ENCODE data around the gene UNC5CL. TPM values are rescaled to one million over a fixed set of nuclear protein-coding genes. Genes with fewer than 3 reads are reported as not detected.

UNC5CL gene
- total and polyA plus RNA-seq, 2 donors (not counting 1 experiment from before 2014, with no cell fraction given): 0.01 to 0.17 TPM

DNA sequence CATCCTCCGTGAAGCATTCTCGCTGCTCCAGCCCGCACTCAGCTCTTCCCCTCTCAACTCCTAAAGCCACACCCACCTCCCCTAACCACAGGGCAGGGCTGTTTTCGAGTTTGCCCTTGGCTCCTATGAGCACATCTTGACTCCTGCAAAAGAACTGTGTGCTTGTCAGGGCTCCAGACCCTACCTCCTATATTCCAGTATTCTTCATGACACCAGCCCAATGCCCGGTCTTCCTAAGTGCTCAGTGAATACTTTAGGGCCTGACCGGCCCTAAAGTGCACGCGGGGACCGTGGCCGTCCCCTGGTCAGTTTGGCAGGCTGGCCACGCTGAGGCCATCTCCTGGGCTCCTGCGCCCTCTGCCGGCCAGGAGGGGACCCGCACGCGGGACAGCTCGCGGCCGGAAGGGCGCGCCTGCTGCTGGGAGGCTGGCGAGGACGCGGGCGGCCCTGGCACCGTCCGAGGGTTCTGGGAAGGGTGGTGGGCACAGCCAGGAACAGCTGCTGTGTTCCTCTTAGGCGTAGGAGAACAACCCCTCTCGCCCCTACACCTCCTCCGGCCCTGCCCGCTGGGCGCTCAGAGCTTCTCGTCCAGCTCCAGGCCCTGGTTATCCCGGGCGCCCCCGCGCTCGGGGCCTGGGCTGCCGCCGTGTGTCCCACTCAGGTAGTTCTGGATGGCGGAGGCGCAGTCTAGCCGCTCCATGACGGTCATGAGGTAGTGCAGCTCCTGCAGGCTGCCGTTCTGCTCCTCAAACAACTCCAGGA is 11.0 kb downstream of the UNC5CL start:
- peak; percentile 64 to 71 for DNase-seq (ENCODE audit: low read depth in 2 of 2)
- H3K4me1 ChIP-seq (ENCODE audit: control insufficient read depth, extremely low read depth, insufficient read depth, low read length): peaks cover 6% of the 10 kb centered on the region
- no peaks in the 10 kb centered on the region for H3K79me2 ChIP-seq (ENCODE audit: control insufficient read depth, insufficient read depth, low read length)
- peak overlapping the region; percentile 90 for H2AFZ ChIP-seq (ENCODE audit: low read length)
- H3K9me3 ChIP-seq (ENCODE audit: control insufficient read depth, insufficient read depth, low read depth, low read length): no peaks in the 10 kb centered on the region
- H3K4me2 ChIP-seq (ENCODE audit: extremely low read depth, insufficient read depth, low read length): peak overlapping the region; percentile 89
- H3K36me3 ChIP-seq (ENCODE audit: control insufficient read depth, insufficient read depth, low read length): no peaks in the 10 kb centered on the region
- H3K27ac ChIP-seq (ENCODE audit: insufficient read depth, low read length): no peak overlapping the region
- H3K27me3 ChIP-seq (ENCODE audit: control insufficient read depth, insufficient read depth, low read length): no peaks in the 10 kb centered on the region
- TF ChIP-seq CTCF (conservative IDR thresholded peaks at IDR 0.05 in 1 of 2, IDR thresholded peaks at IDR 0.05 in 1 of 2; ENCODE audit: low read depth in 1 of 2, low read length in 2 of 2) (peak; percentile 69 to 96), EZH2 (IDR thresholded peaks at IDR 0.05; ENCODE audit: low read length, missing control alignments) (no peak)
- peak overlapping the region; percentile 33 to 66 (median 52) for H3K4me3 ChIP-seq (replicated peaks in 1 of 4; ENCODE audit: control extremely low read depth in 1 of 4, insufficient read depth in 1 of 4, low read depth in 3 of 4, low read length in 4 of 4)
- H3K9ac ChIP-seq (ENCODE audit: insufficient read depth, low read length): peak overlapping the region; percentile 26
- no peaks in the 10 kb centered on the region for H4K20me1 ChIP-seq (ENCODE audit: control insufficient read depth, extremely low read depth, insufficient read depth, low read length)

DNA sequence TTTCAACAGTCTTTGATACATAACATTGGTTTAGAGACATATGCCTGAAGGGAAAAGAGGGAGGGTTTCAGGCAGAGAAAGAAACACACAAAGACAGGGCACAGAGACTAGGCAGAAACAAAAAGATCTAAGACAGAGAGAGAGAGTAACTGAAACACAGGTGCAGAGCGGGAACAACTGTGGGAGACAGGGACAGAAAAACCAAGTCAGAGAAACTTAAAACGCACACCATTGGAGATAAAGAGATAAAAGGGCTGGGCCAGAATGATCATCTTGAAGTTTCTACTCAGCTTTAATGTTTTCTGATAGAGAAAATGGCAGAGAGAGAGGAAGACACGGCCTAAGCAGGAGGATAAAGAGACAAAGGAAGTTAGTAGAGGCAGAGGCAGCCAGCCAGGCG is 11.8 kb downstream of the UNC5CL start:
- peak overlapping the region in 3 of 4 experiments; percentile 43 to 66 (median 56) for H3K4me3 ChIP-seq (replicated peaks in 1 of 4; ENCODE audit: control extremely low read depth in 1 of 4, insufficient read depth in 1 of 4, low read depth in 3 of 4, low read length in 4 of 4)
- no peaks in the 10 kb centered on the region for H3K9me3 ChIP-seq (ENCODE audit: control insufficient read depth, insufficient read depth, low read depth, low read length)
- no peaks in the 10 kb centered on the region for H3K27me3 ChIP-seq (ENCODE audit: control insufficient read depth, insufficient read depth, low read length)
- H3K4me2 ChIP-seq (ENCODE audit: extremely low read depth, insufficient read depth, low read length): peak overlapping the region; percentile 78
- H3K4me1 ChIP-seq (ENCODE audit: control insufficient read depth, extremely low read depth, insufficient read depth, low read length): peaks cover 6% of the 10 kb centered on the region
- H3K79me2 ChIP-seq (ENCODE audit: control insufficient read depth, insufficient read depth, low read length): no peaks in the 10 kb centered on the region
- no peaks in the 10 kb centered on the region for H4K20me1 ChIP-seq (ENCODE audit: control insufficient read depth, extremely low read depth, insufficient read depth, low read length)
- no peak overlapping the region for H3K27ac ChIP-seq (ENCODE audit: insufficient read depth, low read length)
- H3K9ac ChIP-seq (ENCODE audit: insufficient read depth, low read length): no peak overlapping the region
- no peaks in the 10 kb centered on the region for H3K36me3 ChIP-seq (ENCODE audit: control insufficient read depth, insufficient read depth, low read length)
- TF ChIP-seq CTCF (conservative IDR thresholded peaks at IDR 0.05 in 1 of 2, IDR thresholded peaks at IDR 0.05 in 1 of 2; ENCODE audit: low read depth in 1 of 2, low read length in 2 of 2) (no peak), EZH2 (IDR thresholded peaks at IDR 0.05; ENCODE audit: low read length, missing control alignments) (no peak)
- no peak for DNase-seq (ENCODE audit: low read depth in 2 of 2)
- peak overlapping the region; percentile 90 for H2AFZ ChIP-seq (ENCODE audit: low read length)

DNA sequence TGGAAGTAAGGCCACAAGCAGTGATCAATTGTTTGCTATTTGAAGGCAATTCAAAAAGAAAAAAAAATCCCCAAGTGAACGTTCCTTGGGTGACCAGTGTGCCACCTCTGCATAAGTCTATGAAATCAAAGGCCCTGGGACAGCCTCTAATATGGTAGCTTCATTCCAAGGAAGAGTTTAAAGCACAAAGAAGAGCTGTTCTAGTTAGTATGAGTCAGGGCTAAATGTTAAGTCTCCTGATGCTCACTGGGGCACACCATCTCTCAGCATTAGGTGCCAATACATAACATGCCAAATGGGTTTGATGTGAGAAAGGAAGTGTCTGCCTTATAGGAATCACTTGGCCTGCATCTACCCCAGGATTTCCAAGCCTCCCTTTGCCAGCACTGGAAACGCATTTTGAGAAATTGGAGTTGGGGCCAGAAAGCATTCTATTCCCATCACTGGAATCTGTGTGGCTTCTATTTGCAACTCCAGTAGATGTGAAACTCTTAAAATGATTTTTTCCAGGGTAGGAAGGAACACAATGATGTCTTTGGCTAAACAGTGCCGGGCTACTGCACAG is 13.0 kb downstream of the UNC5CL start:
- Histone ChIP-seq H3K4me1 (ENCODE audit: control insufficient read depth, extremely low read depth, insufficient read depth, low read length) (peaks cover 6% of the 10 kb centered on the region), H4K20me1 (ENCODE audit: control insufficient read depth, extremely low read depth, insufficient read depth, low read length) (no peaks in the 10 kb centered on the region)
- TF ChIP-seq CTCF (conservative IDR thresholded peaks at IDR 0.05 in 1 of 2, IDR thresholded peaks at IDR 0.05 in 1 of 2; ENCODE audit: low read depth in 1 of 2, low read length in 2 of 2) (no peak), EZH2 (IDR thresholded peaks at IDR 0.05; ENCODE audit: low read length, missing control alignments) (no peak)

More for the DNA sequence above, 13.0 kb downstream of the UNC5CL start:
- DNase-seq (ENCODE audit: low read depth in 2 of 2): no peak
- no peak overlapping the region for H3K4me2 ChIP-seq (ENCODE audit: extremely low read depth, insufficient read depth, low read length)
- no peak overlapping the region for H3K4me3 ChIP-seq (replicated peaks in 1 of 4; ENCODE audit: control extremely low read depth in 1 of 4, insufficient read depth in 1 of 4, low read depth in 3 of 4, low read length in 4 of 4)
- no peak overlapping the region for H3K27ac ChIP-seq (ENCODE audit: insufficient read depth, low read length)
- H3K79me2 ChIP-seq (ENCODE audit: control insufficient read depth, insufficient read depth, low read length): no peaks in the 10 kb centered on the region
- H3K27me3 ChIP-seq (ENCODE audit: control insufficient read depth, insufficient read depth, low read length): no peaks in the 10 kb centered on the region
- H3K36me3 ChIP-seq (ENCODE audit: control insufficient read depth, insufficient read depth, low read length): no peaks in the 10 kb centered on the region
- no peaks in the 10 kb centered on the region for H3K9me3 ChIP-seq (ENCODE audit: control insufficient read depth, insufficient read depth, low read depth, low read length)
- H3K9ac ChIP-seq (ENCODE audit: insufficient read depth, low read length): no peak overlapping the region
- H2AFZ ChIP-seq (ENCODE audit: low read length): no peak overlapping the region

Measured in fibroblast of lung (primary cell).